KMS-11 (cell line): ENCODE measurements around the gene RNF34.

Source experiments
- H2AFZ ChIP-seq: fragments of 200-600 bp; sonication (generic); 2 replicates; pipeline ENCODE4 v1.6.1; 2016; ENCODE audit warnings: antibody characterized with exemption, mixed run types, low read depth
- H3K27ac ChIP-seq: fragments of 200-600 bp; sonication (generic); 2 replicates; pipeline ENCODE4 v1.6.1; 2016; ENCODE audit warnings: mild to moderate bottlenecking, mixed run types
- H3K27me3 ChIP-seq: fragments of 200-600 bp; sonication (generic); 2 replicates; pipeline ENCODE4 v1.6.1; 2017; ENCODE audit warnings: mild to moderate bottlenecking, low read depth, mixed run types, moderate library complexity; ENCODE audit not compliant: insufficient read depth
- H3K36me3 ChIP-seq: fragments of 200-600 bp; sonication (generic); 2 replicates; pipeline ENCODE4 v1.6.1; 2017; ENCODE audit warnings: mild to moderate bottlenecking, mixed run types; ENCODE audit not compliant: insufficient read depth
- H3K4me1 ChIP-seq: fragments of 200-600 bp; sonication (generic); 2 replicates; pipeline ENCODE4 v1.6.1; 2016; ENCODE audit warnings: mild to moderate bottlenecking, low read depth, mixed run types; ENCODE audit not compliant: poor library complexity, severe bottlenecking
- H3K4me2 ChIP-seq: fragments of 200-600 bp; sonication (generic); 2 replicates; pipeline ENCODE4 v1.7.0; 2016; ENCODE audit warnings: mild to moderate bottlenecking, mixed run types
- H3K4me3 ChIP-seq: fragments of 200-600 bp; sonication (generic); IDR thresholded peaks from 2 replicates; pipeline ENCODE4 v1.6.1; 2017; ENCODE audit warnings: low read depth, low read length, mixed read lengths; ENCODE audit not compliant: insufficient read depth
- H3K79me2 ChIP-seq: fragments of 200-600 bp; sonication (generic); 2 replicates; pipeline ENCODE4 v1.6.1; 2016; ENCODE audit warnings: low read depth, mixed run types; ENCODE audit not compliant: insufficient read depth
- H3K9ac ChIP-seq: fragments of 200-600 bp; sonication (generic); 2 replicates; pipeline ENCODE4 v1.6.1; 2016; ENCODE audit warnings: mild to moderate bottlenecking, mixed run types
- H4K20me1 ChIP-seq: fragments of 200-600 bp; sonication (generic); 2 replicates; pipeline ENCODE4 v1.6.1; 2016; ENCODE audit warnings: mild to moderate bottlenecking, mixed run types; ENCODE audit not compliant: insufficient read depth
- TF ChIP-seq, protein P1 (sequence below): fragments of 200-600 bp; sonication (generic); conservative IDR thresholded peaks from 2 replicates; pipeline ENCODE4 v1.6.1; 2017; ENCODE audit warnings: low read depth, mild to moderate bottlenecking, antibody characterized with exemption, low read length, moderate library complexity, mixed read lengths

Gene RNF34

GRCh38 chr12:121466794-121467637 is 67.1 kb downstream of the RNF34 start:
- Histone ChIP-seq H3K27me3 (no peaks in the 10 kb centered on the region), H3K9ac (no peak overlapping the region; the same call in 1 of the 2 replicates), H3K4me3 (no peak overlapping the region), H3K4me2 (no peak overlapping the region; the same call in 1 of the 2 replicates), H4K20me1 (no peaks in the 10 kb centered on the region), H3K27ac (no peak overlapping the region; the same call in 1 of the 2 replicates), H3K36me3 (no peaks in the 10 kb centered on the region), H3K4me1 (peaks cover 11% of the 10 kb centered on the region), H3K79me2 (peaks cover 14% of the 10 kb centered on the region; the same call in 1 of the 2 replicates), H2AFZ (no peak overlapping the region)
- TF ChIP-seq, protein P1, sequence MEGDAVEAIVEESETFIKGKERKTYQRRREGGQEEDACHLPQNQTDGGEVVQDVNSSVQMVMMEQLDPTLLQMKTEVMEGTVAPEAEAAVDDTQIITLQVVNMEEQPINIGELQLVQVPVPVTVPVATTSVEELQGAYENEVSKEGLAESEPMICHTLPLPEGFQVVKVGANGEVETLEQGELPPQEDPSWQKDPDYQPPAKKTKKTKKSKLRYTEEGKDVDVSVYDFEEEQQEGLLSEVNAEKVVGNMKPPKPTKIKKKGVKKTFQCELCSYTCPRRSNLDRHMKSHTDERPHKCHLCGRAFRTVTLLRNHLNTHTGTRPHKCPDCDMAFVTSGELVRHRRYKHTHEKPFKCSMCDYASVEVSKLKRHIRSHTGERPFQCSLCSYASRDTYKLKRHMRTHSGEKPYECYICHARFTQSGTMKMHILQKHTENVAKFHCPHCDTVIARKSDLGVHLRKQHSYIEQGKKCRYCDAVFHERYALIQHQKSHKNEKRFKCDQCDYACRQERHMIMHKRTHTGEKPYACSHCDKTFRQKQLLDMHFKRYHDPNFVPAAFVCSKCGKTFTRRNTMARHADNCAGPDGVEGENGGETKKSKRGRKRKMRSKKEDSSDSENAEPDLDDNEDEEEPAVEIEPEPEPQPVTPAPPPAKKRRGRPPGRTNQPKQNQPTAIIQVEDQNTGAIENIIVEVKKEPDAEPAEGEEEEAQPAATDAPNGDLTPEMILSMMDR: no peak

- H3K4me1 ChIP-seq: peaks cover 9% of the 10 kb centered on the region
- TF ChIP-seq, protein P1: no peak
- no peaks in the 10 kb centered on the region for H4K20me1 ChIP-seq
These were observed 68.0 kb downstream of the RNF34 start for GRCh38 chr12:121467638-121468498.

GRCh38 chr12:121468499-121468801 is 68.5 kb downstream of the RNF34 start:
- TF ChIP-seq, protein P1: no peak
- Histone ChIP-seq H3K4me2 (peak overlapping the region; percentile 42; the same call in 1 of the 2 replicates), H3K27me3 (no peaks in the 10 kb centered on the region), H2AFZ (no peak overlapping the region), H3K4me1 (peaks cover 9% of the 10 kb centered on the region), H3K9ac (no peak overlapping the region), H3K4me3 (no peak overlapping the region), H4K20me1 (no peaks in the 10 kb centered on the region), H3K27ac (no peak overlapping the region), H3K36me3 (no peaks in the 10 kb centered on the region), H3K79me2 (peaks cover 14% of the 10 kb centered on the region; the same call in 1 of the 2 replicates)

More at GRCh38 chr12:121467638-121468498, 68.0 kb downstream of the RNF34 start:
- peak overlapping the region; percentile 22; the same call in 1 of the 2 replicates for H3K9ac ChIP-seq
- H3K27ac ChIP-seq: no peak overlapping the region
- no peaks in the 10 kb centered on the region for H3K36me3 ChIP-seq
- no peak overlapping the region for H3K4me3 ChIP-seq
- H3K4me2 ChIP-seq: peak overlapping the region; percentile 42; the same call in 1 of the 2 replicates
- H3K79me2 ChIP-seq: peaks cover 14% of the 10 kb centered on the region; the same call in 1 of the 2 replicates
- no peaks in the 10 kb centered on the region for H3K27me3 ChIP-seq
- H2AFZ ChIP-seq: peak overlapping the region; percentile 41

GRCh38 chr12:121470751-121471150 is 70.8 kb downstream of the RNF34 start:
- H3K27ac ChIP-seq: no peak overlapping the region
- TF ChIP-seq, protein P1: no peak
- H3K36me3 ChIP-seq: no peaks in the 10 kb centered on the region
- no peak overlapping the region for H2AFZ ChIP-seq
- 0 out of 2 replicates have a peak, but pooled peaks cover under 1% of the 10 kb centered on the region for H3K79me2 ChIP-seq
- H3K4me3 ChIP-seq: no peak overlapping the region
- peaks cover 4% of the 10 kb centered on the region for H3K4me1 ChIP-seq
- no peak overlapping the region for H3K4me2 ChIP-seq
- no peaks in the 10 kb centered on the region for H4K20me1 ChIP-seq
- H3K27me3 ChIP-seq: no peaks in the 10 kb centered on the region
- H3K9ac ChIP-seq: no peak overlapping the region
